Omental fat pad (tissue), 4 donors: Measurements from ENCODE around the gene CRELD2. TPM values are rescaled to one million over a fixed set of nuclear protein-coding genes. Genes with fewer than 3 reads are reported as not detected.

Source experiments
- ATAC-seq: fragments of 150-250 bp; one replicate; pipeline ENCODE4 v1.9.1; 2016; ENCODE audit warnings: mild to moderate bottlenecking, moderate library complexity; ENCODE audit not compliant: low FRiP score
- DNase-seq: peaks from one replicate; pipeline ENCODE4 v3.0.0-alpha.2; 2019; ENCODE audit warnings: low spot score
- total RNA-seq, 4 donors: library from RNA; depleted of rRNA; stranded (reverse); fragments of >200 nt; gene quantifications; one replicate each; pipeline ENCODE4 v1.1.0, GENCODE V29; 2016
- TF ChIP-seq, protein P1 (sequence below), 3 donors: fragments of 450-650 bp; IDR thresholded peaks; one replicate each; pipeline ENCODE4 v1.5.1; 2016 to 2017; ENCODE audit warnings: antibody characterized with exemption in 3 of 3, mild to moderate bottlenecking in 3 of 3, moderate library complexity in 2 of 3

The CRELD2 gene
- total RNA-seq, 4 donors from 2014 or later: 30.8 to 52.4 (median 39.8) TPM

DNA sequence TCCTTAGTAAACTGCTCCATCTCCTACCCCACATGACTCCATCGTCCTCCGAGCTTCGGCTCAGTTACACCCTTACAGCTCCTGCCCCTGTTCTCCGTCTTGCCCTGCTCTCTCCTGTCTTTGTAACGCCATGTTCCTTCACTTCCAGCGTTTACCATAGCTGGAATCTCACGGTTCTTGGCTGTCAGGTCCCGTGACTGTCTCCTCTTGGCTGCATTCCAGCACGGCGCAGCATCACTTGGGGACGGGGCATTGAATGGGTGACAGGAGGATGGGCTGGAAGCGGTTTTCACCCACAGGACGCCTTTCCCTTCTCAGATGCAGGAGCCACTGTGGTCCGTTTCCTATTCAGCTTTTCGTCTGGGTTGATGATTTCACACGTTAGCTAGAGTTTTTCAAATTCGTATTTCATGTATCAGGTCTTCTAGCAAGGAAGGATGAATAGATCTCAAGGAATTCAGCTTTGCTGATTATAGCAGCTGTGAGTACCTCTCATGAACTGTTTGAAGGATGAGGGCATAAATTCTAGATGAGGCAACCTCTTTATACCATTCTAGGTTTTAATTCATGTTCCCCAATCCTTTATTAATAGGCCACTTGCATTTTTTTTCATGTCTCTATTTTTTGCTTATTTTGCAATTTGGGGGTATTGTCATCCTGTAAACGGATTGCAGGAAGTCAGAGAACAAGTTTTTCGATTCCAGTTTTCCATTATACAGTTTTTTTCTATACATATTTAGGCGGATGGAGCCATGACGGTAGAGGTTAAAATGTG, 35.7 kb upstream of the CRELD2 start:
- no peak for DNase-seq
- ATAC-seq: no peak
- TF ChIP-seq, protein P1, sequence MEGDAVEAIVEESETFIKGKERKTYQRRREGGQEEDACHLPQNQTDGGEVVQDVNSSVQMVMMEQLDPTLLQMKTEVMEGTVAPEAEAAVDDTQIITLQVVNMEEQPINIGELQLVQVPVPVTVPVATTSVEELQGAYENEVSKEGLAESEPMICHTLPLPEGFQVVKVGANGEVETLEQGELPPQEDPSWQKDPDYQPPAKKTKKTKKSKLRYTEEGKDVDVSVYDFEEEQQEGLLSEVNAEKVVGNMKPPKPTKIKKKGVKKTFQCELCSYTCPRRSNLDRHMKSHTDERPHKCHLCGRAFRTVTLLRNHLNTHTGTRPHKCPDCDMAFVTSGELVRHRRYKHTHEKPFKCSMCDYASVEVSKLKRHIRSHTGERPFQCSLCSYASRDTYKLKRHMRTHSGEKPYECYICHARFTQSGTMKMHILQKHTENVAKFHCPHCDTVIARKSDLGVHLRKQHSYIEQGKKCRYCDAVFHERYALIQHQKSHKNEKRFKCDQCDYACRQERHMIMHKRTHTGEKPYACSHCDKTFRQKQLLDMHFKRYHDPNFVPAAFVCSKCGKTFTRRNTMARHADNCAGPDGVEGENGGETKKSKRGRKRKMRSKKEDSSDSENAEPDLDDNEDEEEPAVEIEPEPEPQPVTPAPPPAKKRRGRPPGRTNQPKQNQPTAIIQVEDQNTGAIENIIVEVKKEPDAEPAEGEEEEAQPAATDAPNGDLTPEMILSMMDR (IDR thresholded peaks at IDR 0.05): no peak

- no peak for DNase-seq
- ATAC-seq: no peak
- TF ChIP-seq, protein P1 (IDR thresholded peaks at IDR 0.05): no peak
These were observed 35.2 kb upstream of the CRELD2 start for GRCh38 chr22:49883294-49883640.

- ATAC-seq (no peak), DNase-seq (no peak)
- TF ChIP-seq, protein P1 (IDR thresholded peaks at IDR 0.05): no peak
These were observed 34.4 kb upstream of the CRELD2 start for GRCh38 chr22:49884075-49884474.

DNA sequence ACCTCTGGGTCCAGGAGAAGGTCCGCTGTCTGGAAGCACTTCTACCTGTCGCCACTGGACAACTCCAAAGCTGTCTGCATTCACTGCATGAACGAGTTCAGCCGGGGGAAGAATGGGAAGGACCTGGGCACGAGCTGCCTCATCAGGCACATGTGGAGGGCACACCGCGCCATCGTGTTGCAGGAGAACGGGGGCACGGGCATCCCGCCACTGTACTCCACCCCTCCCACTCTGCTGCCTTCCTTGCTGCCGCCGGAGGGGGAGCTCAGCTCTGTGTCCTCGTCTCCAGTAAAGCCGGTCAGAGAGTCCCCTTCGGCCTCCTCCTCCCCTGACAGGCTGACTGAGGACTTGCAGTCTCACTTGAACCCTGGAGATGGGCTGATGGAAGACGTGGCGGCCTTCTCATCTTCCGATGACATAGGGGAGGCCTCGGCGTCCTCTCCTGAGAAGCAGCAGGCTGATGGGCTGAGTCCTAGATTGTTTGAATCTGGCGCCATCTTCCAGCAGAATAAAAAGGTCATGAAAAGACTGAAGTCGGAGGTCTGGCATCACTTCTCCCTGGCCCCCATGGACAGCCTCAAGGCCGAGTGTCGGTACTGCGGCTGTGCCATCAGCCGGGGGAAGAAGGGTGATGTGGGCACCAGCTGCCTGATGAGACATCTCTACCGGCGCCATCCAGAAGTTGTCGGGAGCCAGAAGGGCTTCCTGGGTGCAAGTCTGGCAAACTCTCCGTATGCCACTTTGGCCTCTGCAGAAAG, 33.8 kb upstream of the CRELD2 start:
- ATAC-seq: no peak
- no peak for DNase-seq
- TF ChIP-seq, protein P1 (IDR thresholded peaks at IDR 0.05): no peak

GRCh38 chr22:49885281-49885680, 33.2 kb upstream of the CRELD2 start:
- TF ChIP-seq, protein P1 (IDR thresholded peaks at IDR 0.05): no peak

GRCh38 chr22:49885881-49886280, 32.6 kb upstream of the CRELD2 start:
- no peak for ATAC-seq
- TF ChIP-seq, protein P1 (IDR thresholded peaks at IDR 0.05): no peak
- no peak for DNase-seq

More at GRCh38 chr22:49885281-49885680, 33.2 kb upstream of the CRELD2 start:
- DNase-seq: no peak
- no peak for ATAC-seq
